ENCODE measurements around the gene TCF12.

TCF12 gene

DNA sequence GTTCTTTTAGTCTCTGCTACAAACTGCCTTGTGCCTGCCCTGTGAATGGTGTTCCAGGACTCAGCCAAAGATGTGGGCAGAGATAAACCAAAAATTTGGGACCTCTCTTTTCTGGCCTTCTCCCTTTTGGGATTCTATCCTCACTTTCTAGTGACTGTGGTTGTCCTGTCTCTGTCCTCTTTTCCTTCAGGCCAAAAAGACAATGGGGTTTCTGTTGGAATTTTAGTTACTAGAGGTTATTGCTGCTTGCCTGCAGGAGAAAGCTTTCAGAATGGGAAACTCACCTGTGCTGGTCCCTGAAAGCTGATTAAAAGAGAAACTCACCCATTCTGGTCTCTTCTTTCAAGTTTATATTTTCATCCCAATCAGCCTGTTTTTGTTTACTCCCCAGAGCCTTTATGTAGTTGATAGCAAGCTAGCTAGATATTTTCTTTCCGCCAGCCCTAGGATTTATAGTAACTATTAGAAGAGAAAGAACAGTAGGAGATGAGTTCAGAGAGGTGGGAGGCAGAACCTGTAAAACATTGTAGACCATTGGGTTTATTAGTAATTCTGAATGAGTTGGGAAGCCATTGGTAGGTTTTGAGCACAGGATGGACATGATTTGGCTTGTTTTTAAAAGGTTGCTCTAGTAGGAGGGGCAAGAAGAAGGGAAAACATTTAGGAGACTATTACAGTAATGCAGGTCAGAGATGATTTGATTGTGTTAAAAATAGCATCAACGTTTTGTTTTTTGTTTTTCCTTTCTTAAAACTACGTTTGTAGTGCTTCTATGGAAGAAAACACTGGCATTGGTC is 138.9 kb downstream of the TCF12 start:
- DNase-seq, result no peak

DNA sequence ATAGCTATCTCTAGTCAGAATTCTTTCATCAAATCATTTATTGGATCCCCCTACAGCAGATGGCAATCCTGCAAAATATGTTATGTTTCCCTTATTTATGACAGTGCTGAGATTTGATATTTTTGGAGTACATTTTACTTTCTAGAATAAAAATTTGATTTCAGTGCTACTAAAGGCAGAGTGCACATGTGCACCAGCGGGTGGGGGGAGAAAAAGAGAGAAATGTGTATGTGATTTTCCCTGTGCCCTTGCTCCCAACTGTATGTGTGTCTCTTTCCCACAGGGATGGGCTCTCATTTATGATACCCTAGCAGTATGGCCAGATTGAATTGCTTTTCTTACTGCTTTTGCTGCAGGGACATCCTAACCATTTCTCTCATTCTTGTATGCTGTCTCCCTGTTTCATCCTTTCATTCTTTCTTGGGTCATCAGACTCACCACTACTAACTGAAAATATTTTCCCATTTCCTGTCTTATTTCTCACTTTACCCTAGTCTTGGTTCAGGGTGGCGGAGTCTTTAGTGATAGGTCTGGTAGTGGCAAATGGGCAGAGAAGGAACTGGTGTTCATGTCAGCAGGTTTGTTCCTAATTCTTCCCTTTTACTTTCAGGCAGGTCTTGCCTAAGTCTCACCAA is 140.7 kb downstream of the TCF12 start:
- DNase-seq, result no peak

DNA sequence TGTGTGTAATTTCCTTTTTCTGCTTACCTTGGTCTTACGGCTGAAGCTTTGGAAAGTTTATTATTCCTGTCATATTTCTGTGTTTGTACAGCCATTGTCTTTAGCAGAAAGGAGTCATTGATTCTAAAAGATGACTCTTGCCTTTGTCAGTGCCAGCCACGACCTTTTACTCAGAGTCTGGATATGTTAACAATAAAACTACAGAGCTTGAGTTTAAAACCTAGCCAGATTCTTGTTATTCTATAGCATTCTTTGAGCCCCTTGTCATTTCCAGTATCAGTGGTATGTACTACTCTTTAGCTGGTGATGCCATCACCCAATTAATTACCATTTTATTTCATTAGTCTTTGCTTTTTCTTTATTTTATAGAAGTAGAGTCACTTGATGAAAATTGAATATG is 142.4 kb downstream of the TCF12 start:
- DNase-seq, result no peak

DNA sequence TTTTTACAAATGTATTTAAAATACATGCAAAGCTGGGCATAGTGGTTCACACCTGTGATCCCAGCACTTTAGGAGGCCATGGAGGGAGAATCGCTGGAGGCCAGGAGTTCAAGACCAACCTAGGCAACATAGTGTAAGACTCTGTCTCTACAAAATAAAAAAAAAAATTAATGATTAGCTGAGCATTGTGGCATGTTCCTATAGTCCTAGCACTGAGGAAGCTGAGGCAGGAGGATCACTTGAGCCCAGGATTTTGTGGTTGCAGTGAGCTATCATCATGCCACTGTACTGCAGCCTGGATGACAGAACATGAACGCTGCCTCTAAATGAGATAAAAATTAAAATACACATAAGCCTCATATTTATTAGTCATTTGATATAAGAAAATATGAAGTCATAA is 142.8 kb downstream of the TCF12 start:
- DNase-seq, result no peak

DNA sequence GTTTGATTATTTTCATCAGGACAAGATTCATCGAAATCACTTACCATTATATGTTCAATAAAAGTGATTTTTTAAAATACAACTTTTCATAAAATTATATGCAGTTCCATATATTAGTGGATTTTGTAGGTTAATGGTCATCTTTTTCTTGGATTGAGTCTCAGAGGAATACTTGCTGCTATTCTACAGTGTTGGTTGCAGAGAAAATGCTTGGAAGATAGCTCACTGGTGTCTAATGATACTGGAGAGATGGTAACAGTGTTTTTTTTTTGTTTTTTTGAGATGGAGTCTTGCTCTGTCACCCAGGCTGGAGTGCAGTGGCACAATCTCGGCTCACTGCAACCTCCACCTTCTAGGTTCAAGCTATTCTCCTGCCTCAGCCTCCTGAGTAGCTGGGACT is 143.3 kb downstream of the TCF12 start:
- no peak for DNase-seq

DNA sequence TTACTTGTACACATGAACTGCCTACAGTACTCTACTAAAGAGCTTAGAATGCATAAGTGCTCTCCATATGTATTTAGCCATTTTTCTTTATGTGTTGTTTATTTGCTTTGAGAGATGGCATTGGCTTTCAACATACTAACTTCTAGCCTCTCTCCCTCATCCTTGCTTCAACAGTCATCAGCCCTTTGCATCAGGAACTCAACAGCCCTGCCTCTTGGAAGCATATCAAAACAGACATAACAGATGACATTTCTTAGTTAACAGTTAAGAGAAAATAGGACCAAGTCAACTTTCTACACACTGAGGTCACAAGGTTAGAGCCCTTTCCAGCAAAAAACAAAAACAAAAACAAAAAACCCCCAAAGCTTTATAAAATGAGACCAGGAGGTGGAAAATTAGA is 145.6 kb downstream of the TCF12 start:
- no peak for DNase-seq

DNA sequence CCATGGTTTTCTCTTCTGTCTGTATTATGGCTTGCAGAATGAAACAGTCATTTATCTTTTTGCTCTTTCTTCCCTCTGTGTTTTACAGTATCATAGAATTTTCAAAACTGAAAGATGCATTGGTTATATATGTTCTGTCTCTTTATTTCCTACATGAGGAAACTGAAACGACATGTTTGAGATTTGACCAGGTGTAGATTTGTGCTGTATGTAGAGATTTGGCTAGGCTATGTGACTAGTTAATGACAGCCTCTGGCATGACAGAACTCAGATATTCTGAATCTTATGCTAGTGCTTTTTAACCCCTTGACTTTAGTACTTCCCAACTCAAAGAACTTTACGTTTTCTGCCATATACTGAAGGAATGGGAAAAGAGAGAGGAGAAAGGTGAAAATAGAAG is 151.0 kb downstream of the TCF12 start:
- DNase-seq, result no peak

DNA sequence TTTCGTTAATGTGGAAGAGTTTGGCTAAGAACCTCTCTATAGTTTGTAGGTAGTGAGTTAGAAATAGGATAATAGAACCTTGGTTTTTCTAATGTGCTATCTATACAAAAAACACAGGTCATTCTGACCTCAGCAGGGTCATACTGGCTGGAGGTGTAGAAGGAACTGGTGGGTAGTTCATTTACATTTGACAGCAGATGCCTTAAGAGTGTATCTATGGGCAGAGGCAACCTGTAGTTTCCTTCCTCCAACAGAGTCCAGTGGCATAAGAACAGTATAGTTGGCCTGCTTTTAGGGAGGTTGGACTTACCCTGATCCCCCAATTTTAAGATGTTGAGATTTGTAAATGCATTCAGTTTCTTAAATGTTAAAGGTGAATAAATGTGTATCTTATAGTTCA is 152.2 kb downstream of the TCF12 start:
- DNase-seq, result no peak

DNA sequence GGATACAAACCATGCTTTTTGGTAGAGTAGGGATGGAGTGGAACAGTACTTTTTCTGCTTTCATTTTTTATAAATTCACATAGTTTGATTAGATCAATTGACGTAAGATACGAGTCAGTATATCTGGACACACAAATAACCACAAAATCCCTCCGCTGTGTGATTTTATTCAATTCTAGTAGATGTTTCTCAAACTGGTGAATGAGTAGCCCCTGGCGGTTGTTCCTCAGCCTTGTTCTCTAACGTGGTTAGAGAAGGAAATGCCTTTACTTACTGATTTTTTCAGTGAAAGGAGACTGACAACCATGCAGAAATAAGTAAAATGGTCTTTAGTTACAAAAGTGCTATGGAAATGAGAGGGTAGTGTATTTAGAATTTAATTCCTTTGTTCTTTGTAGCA is 161.0 kb downstream of the TCF12 start:
- DNase-seq, result no peak

DNA sequence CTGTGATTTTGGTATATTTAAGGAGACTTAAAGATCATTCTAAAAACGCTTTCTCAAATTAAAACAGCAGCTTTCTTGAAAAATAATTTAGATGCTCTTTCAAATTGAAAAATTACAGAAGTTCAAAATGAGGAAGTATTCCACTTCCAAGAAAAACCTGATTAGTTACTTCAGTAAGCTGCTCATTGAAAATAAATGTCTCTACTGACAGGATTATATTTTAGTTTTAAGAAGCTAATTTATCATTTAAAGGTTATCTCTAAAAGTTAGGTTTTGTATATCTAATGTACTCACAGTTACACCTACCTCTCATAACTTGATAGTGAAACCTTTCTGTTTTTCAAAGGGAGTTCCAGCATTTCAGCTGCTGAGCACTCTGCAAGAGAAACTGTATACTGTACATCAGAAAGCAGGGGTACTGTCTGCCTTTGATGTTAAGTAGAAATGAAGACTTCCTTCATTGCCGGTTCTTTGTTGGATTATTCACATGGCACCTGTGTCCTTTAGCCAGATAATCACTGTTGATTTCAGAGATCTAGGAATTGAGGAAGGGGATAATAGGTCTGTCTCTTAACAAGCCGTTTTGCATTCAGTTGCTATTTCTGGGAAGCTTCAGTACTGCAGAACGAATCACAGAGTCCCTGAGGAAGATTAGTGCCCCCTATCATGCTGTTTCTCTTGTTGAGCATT is 161.6 kb downstream of the TCF12 start:
- DNase-seq, result no peak

DNA sequence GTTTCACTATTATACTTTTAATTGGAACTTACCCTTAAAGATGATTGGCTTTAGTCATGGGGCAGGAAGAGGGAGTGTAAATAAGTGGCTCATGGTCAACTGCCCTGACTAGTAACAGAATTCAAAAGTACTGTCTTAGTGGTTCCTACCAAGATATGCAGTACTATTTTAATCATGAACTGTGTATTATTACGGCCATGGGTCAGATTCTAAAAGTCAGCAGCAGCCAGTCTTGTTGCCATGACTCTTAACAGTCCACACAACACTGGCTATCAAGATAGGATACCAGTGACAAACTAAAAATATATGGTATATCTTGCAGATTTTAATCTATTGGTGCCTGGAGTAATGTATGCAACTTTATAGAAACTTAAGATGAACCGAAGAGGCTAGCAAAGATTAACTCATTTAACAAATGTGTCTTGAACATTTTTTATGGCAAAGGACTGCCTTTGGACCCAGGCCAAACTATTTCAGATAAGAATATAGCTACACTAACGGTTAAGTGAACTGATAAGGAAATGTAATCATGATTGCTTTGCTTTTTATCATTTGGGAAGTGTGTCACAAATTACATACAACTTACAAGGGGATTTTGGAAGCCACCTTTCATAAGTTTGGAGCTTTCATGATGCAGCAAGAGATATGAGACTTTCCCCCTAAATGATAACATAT is 163.7 kb downstream of the TCF12 start:
- no peak for DNase-seq

DNA sequence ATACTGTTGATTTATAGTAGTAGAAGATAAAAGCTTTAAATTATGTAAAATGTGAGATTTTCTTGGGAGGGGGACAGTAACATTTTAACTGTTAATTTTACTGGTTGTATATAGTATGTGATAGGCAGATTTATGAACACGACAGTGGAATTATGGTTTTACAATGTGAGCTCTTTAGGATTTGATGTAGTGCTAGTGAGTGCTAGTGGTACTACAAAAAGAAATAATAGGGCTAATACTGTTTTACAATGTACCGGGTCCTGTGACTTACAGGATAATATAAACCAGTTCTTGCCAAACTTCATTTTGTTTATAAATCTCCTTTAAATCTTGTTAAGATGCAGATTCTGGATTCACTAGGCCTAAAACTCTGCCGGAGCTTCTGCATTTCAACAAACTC is 165.7 kb downstream of the TCF12 start:
- DNase-seq, result no peak

DNA sequence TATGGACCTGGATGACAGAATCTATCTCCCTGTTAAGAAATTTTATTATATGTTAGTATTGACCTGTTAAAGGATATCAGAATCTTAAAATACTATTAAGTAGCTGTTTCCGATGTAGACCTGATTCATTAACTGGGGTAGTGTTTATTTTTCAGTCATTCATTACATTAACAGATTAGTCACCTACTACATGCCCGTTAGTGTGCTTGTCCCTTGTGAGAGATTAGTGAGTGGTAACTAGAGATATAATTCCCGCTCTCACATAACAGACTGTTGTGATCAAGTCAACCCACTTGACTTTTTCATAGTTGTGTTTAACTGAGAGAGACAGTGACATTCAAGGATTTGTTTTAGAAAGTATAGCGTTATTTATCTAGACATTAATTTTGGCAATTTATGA is 166.8 kb downstream of the TCF12 start:
- no peak for DNase-seq

DNA sequence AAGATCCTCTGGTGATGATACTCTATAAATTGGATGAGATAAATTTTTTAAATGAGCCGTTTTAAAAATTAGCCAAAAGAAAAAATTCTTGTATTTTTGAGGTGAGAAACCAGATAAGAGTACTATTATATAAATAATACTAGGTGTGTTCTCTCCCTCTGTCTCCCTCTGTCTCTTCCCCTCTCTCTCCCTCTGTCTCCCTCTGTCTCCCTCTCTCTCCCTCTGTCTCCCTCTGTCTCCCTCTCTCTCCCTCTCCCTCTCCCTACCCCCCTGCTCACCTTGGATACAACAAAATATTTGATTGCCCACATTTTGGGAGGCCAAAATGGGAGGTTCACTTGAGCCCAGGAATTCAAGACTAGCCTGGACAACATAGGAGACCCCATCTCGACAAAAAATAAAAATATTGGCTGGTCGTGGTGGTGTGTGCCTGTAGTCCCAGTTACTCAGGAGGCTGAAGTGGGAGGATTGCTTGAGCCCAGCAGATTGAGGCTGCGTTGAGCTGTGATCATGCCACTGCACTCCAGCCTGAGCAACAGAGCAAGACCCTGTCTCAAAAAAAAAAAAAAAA is 168.5 kb downstream of the TCF12 start:
- no peak for DNase-seq

DNA sequence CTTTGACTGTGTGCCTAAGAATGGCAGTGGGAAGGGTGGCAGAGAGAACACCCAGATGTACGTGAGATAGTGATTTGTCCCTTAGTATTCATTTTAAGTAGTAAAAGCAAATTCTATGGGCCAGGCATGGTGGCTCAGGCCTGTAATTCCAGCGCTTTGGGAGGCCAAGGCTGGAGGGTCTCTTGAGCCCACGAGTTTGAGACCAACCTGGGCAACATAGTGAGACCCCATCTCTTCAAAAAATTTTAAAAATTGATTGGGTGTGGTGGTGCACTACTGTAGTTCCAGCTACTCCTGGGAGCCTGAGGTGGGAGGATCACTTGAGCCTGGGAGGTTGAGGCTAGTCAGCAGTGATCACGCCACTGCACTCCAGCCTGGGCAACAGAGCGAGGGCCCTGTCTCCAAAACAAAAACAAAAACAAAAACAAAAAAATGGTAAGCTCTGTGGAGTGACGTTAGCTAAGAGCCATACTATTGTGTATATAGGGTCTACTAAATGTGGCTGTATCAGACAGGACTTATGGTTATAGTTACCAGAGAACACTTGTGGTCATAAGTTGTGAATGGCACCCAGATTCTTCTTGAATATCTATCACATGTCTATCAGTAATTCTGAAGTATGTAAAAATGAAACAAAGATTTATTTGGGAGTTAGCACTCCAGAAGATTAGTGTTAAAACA is 171.5 kb downstream of the TCF12 start:
- no peak for DNase-seq

DNA sequence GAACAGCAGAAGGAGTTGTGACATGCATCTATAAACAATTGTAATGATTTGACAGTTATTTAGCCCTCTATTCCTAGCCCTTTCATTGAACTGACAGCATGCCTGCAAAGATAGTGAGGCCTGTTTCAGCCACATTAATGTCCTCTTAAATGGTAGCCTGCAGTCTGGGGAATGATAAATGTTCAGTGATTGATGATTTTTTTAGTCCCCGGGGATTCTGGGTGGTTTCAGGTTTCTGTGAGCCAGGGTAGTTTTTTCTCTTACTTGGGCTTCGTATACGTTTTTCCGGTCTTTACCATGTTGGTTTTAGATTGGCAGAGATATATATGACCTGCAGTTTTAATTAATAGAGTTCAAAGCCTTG is 172.0 kb downstream of the TCF12 start:
- DNase-seq, result no peak

DNA sequence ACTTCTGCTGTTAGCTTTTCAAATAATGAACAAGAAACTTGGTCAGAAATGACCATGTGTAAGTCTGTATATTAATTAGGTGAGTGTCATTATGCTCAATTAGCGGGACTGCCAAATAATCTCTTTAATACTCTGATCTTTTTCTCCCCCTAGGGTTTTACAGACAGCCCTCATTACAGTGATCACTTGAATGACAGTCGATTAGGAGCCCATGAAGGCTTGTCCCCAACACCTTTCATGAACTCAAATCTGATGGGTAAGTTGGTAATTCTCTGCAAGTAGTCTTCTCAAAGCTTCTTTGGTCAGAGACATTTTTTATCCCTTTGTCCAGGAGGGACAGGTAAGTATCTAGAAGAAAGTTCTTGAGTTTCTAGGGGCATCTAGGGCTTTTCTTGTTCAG is 173.2 kb downstream of the TCF12 start:
- no peak for DNase-seq

DNA sequence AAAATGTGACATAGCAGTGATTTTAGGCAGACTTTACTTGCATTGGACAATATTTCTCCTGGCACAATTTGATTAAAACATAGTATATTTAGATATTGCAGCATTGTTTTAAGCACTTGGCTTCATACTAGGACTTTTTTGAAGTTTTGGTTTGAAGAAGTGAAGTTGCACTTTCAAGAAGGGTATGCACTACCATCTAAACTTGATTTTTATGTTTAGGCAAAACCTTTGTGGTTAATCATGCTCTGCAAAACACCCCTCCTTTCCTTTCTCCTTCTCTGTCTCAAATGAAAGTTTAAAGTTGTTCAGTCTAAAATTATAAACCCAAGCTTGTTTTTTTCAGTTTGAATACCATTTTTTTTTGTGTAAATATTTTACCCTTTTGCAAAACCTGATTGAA is 173.8 kb downstream of the TCF12 start:
- DNase-seq, result no peak

DNA sequence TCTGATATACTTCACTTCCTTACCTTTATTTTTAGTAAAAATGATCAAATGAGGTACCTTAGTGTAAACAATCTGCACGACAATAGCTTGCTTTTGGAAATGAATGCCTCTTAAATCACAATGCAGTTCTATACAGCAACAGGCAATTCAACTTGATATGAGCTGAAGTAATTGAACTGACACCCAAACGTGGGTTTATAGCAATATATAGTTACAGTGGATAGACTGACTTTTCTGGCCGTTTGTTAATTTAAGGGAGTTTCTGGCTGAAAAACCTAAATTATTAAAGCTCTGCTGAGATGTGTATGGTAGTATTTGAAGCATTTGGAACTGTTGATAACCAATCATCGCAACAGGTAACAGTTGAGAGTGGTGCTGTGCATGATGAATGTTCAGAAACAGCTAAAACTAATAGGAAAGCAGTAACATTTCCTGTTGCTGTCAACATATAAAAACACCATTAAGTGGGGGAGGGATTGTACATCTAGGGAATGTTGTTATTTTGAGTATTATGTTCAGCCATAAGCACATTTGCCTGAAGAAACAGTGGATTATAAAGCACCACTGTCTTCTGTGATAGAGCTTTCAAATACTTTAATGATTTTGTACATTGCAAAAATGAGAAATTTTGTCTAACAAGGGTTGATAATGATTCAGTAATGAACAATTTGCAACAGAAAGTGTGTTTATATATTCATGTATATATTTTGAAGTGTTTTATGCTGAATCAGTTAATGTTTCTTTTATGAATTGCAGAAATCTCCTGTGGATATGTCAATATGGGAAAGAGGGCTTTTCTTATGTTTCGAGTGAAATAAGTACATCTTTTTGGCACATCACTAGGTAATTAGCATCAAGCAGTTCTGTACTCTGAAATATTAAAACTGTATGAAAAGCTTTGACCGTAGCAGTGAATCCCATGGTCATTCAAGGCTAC is 176.1 kb downstream of the TCF12 start:
- no peak for DNase-seq

DNA sequence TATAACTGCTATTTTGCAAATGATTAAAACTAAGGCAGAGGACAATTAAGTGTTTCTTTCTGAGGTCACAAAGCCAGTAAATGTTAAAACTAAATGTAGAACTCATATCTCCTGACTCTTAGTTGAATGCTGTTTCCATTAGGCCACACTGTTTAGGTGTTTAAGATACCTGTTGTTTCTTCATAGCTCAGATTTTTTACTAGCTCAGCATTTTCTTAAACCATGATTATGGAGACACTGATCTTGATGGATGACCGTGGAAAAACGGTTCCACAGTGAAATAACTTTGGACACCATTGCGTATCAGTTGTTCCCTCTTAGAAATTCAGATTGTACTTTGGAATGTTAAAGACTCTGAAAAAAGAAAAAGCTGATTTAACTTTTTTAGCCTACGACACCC is 177.5 kb downstream of the TCF12 start:
- no peak for DNase-seq

DNA sequence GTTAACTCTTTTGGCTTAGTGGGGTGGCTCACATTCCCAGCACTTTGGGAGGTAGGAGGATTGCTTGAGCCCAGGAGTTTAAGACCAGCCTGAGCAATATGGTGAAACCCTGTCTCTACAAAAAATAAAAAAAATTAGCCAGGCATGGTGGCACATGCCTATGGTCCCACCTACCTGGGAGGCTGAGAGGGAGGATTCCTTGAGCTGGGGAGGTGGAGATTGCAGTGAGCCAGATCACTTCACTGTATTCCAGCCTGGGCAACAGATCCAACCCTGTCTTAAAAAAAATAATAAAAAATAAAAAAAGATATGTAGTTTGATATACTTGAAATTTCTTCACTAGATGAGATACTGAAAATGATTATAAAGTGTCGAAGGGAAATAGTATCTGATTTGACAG is 178.8 kb downstream of the TCF12 start:
- DNase-seq, result no peak

Data from activated effector memory CD4-positive, alpha-beta T cell treated with anti-CD3 and anti-CD28 coated beads, Interleukin-2, amount 50 U/mL, for 16 hours (primary cell).